Heart left ventricle (tissue), 16 donors: ENCODE results near the gene MEGF11. TPM values are rescaled to one million over a fixed set of nuclear protein-coding genes. Genes with fewer than 3 reads are reported as not detected.
A peak's percentile ranks its signal among the peaks of the same experiment; 100 is the strongest.

Source experiments
- ATAC-seq, 4 donors: fragments of 200-7000 bp; cut with Tn5 transposase; one replicate each; pipeline ENCODE4 v1.9.1; 2020 to 2022; ENCODE audit warnings: moderate library complexity in 4 of 4, mild to moderate bottlenecking in 3 of 4, moderate number of reproducible peaks in 1 of 4
- DNase-seq, 5 donors: peaks; one replicate each; pipeline ENCODE4 v3.0.0-alpha.2; 2020
- H3K27ac ChIP-seq, 12 donors: fragments of 200-600 bp; sonication (generic) in 4 of 12; one replicate each; pipeline versions ENCODE4 v1.5.0 to v1.8.0; 2016 to 2022; ENCODE audit warnings: mild to moderate bottlenecking in 2 of 12
- H3K27me3 ChIP-seq, 9 donors: fragments of 200-600 bp; sonication (generic) in 2 of 9; one replicate each; pipeline versions ENCODE4 v1.5.1 to v1.8.0; 2016 to 2022; ENCODE audit warnings: mild to moderate bottlenecking in 3 of 9
- H3K36me3 ChIP-seq, 9 donors: fragments of 200-600 bp; sonication (generic) in 2 of 9; one replicate each; pipeline versions ENCODE4 v1.5.0 to v1.8.0; 2018 to 2022; ENCODE audit warnings: mild to moderate bottlenecking in 2 of 9
- H3K4me1 ChIP-seq, 12 donors: fragments of 200-600 bp; sonication (generic) in 4 of 12; one replicate each; pipeline versions ENCODE4 v1.5.0 to v1.8.0; 2016 to 2022; ENCODE audit warnings: mild to moderate bottlenecking in 3 of 12
- H3K4me3 ChIP-seq, 12 donors: fragments of 200-600 bp; sonication (generic) in 4 of 12; one replicate each; pipeline versions ENCODE4 v1.5.0 to v1.8.0; 2017 to 2022; ENCODE audit warnings: mild to moderate bottlenecking in 9 of 12, moderate library complexity in 4 of 12
- H3K9me3 ChIP-seq, 12 donors: fragments of 200-600 bp; sonication (generic) in 4 of 12; one replicate each; pipeline versions ENCODE4 v1.5.0 to v1.8.0; 2016 to 2022; ENCODE audit warnings: mild to moderate bottlenecking in 1 of 12
- POLR2A ChIP-seq, 2 donors: fragments of 450-650 bp; IDR thresholded peaks; one replicate each; pipeline ENCODE4 v1.6.1; 2017; ENCODE audit warnings: antibody characterized with exemption in 2 of 2, mild to moderate bottlenecking in 2 of 2, moderate library complexity in 2 of 2
- WGBS, 4 donors: extraction: QIAGEN DNeasy Blood & Tissue Kit in 2 of 4; methylation state at CpG; one replicate each; pipeline versions ENCODE4 v1.1.5 to v1.1.7; 2013 to 2018; 5-methylcytosine and 5-hydroxymethylcytosine counted together
- intact Hi-C, 10 donors: fragments of 100-400 bp; cut with DNase I; formaldehyde crosslinking; loops; one replicate each; pipeline versions ENCODE4 v1.11.1 to v1.14.2; 2022
- polyA plus RNA-seq, 2 donors: library from polyadenylated mRNA; stranded (reverse); fragments of 200-250 nt; gene quantifications; one replicate each; pipeline ENCODE4 v1.2.3, GENCODE V29; 2013
- total RNA-seq, 9 donors: library from RNA; depleted of rRNA in 2 of 9; stranded (reverse); fragments of >200 nt in 2 of 9; fragmentation: NEBNext Ultra II Directional in 3 of 9; extraction: Animal tissue kit (Norgen Biotek cat#: 25700) in 3 of 9; gene quantifications; one replicate each; pipeline versions ENCODE4 v1.1.0 to v1.2.4, GENCODE V29; 2016 to 2023
- TF ChIP-seq, protein P1 (sequence below), 12 donors: fragments of 200-600 bp; sonication (generic) in 4 of 12; IDR thresholded peaks; one replicate each; pipeline versions ENCODE4 v1.5.0 to v1.8.0; 2018 to 2022; ENCODE audit warnings: antibody characterized with exemption in 12 of 12, mild to moderate bottlenecking in 5 of 12
- donor health status: ischemic (EF 13 %, LVEDD 7.1; RV severe dilation, severe dysfunction).
- donor health status: healthy with polysubstance abuse.
- donor health status: DM: no; HTN: yes; CAD: no.
- donor health status: DM: no; HTN: no; CAD: no.
- donor health status: ischemic (EF 25% LVEDD 6.9; RV normal size, moderate dysfunction).
- donor health status: ischemic (EF 25% LVEDD 5.7; RV mildly dilated, moderate dysfunction).
- donor health status: healthy.
- donor health status: DM: yes; HTN: yes; CAD: no.
- donor health status: ischemic (EF 35%, LVEDD 5.7; RV mildly dilated, moderate dysfunction).
- donor health status: nonischemic (EF 11% LVEDD 7.7; RV severe dilation, severe dysfunction).
- donor health status: DM: yes; HTN: yes; CAD: no.
- donor health status: PGD.
- donor health status: ischemic (EF 29% LVEDD 5.4; RV normal size, mild dysfunction).
- donor health status: nonischemic (EF 23%, LVEDD 6.1; RV moderate dilation, normal function).

The MEGF11 gene
- total and polyA plus RNA-seq, 11 donors = 0.07 TPM; not detected in 10

DNA sequence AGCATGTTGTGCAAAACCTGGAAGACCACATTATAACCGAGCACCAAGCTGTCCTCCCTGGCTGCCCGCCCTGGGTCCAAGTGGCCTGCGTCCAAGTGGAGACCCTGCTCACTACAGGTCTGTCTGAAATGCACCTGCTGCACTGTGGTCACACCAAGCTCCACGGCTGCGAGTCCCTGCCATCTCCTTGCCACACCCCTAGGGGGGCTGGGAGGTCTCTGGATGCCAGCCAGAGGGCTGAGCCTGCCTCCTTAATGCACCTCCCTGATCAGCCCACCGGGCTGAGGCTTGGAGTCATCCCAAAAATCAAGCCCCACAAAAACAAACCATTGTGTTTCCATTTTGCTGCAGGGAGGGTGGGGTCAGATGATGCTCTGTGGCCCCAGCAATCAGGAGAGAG is 187.1 kb downstream of the MEGF11 start:
- Histone ChIP-seq H3K4me3 (no peak overlapping the region), H3K36me3 (no peaks in the 10 kb centered on the region), H3K9me3 (peaks cover 0 to 6% (median 0%) of the 10 kb centered on the region in 12 donors), H3K27ac (no peak overlapping the region), H3K4me1 (peaks cover 0 to 7% (median 0%) of the 10 kb centered on the region in 12 donors), H3K27me3 (peaks cover 0 to 2% (median 0%) of the 10 kb centered on the region in 9 donors)
- DNase-seq (no peak), ATAC-seq (no peak)
- 50 to 71% (median 58%) methylated on average over 5 to 6 of the region's 6 CpGs for WGBS, 4 donors
- TF ChIP-seq, protein P1, sequence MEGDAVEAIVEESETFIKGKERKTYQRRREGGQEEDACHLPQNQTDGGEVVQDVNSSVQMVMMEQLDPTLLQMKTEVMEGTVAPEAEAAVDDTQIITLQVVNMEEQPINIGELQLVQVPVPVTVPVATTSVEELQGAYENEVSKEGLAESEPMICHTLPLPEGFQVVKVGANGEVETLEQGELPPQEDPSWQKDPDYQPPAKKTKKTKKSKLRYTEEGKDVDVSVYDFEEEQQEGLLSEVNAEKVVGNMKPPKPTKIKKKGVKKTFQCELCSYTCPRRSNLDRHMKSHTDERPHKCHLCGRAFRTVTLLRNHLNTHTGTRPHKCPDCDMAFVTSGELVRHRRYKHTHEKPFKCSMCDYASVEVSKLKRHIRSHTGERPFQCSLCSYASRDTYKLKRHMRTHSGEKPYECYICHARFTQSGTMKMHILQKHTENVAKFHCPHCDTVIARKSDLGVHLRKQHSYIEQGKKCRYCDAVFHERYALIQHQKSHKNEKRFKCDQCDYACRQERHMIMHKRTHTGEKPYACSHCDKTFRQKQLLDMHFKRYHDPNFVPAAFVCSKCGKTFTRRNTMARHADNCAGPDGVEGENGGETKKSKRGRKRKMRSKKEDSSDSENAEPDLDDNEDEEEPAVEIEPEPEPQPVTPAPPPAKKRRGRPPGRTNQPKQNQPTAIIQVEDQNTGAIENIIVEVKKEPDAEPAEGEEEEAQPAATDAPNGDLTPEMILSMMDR (IDR thresholded peaks at IDR 0.05) = no peak
- no peak for TF ChIP-seq POLR2A (IDR thresholded peaks at IDR 0.05)
- intact Hi-C loops = no loop called here

DNA sequence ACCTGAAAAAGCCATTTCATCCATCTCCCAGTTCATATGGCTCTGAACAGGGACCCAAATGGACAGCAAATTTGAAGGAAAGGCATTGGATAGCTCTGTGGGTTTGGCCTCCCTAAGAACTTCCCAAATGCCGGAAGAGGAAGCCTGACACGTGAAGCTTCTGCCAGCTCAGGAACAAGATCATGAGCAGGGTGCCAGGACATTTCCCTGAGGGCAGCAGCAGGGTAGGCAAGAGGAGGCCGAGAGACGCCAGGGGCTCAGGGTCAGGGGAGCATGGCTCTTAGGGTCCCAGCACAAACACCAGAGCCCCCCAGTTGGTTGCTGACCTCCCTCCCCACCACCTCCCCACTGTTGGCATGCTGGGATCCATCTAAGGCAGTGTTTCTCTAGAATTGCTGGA is 187.5 kb downstream of the MEGF11 start:
- intact Hi-C loops = no loop called here
- H3K27me3 ChIP-seq = peaks cover 0 to 2% (median 0%) of the 10 kb centered on the region in 9 donors
- H3K27ac ChIP-seq = no peak overlapping the region
- peaks cover 0 to 6% (median 0%) of the 10 kb centered on the region in 12 donors for H3K9me3 ChIP-seq
- no peak overlapping the region for H3K4me3 ChIP-seq
- TF ChIP-seq POLR2A (IDR thresholded peaks at IDR 0.05) = no peak
- TF ChIP-seq, protein P1 (IDR thresholded peaks at IDR 0.05) = no peak
- DNase-seq = no peak
- H3K4me1 ChIP-seq = peaks cover 0 to 7% (median 0%) of the 10 kb centered on the region in 12 donors
- WGBS, 4 donors = 15 to 44% (median 24%) methylated on average over 4 of the region's 4 CpGs
- H3K36me3 ChIP-seq = no peaks in the 10 kb centered on the region
- ATAC-seq = peak in 2 of 4 donors; percentile 47 to 56

DNA sequence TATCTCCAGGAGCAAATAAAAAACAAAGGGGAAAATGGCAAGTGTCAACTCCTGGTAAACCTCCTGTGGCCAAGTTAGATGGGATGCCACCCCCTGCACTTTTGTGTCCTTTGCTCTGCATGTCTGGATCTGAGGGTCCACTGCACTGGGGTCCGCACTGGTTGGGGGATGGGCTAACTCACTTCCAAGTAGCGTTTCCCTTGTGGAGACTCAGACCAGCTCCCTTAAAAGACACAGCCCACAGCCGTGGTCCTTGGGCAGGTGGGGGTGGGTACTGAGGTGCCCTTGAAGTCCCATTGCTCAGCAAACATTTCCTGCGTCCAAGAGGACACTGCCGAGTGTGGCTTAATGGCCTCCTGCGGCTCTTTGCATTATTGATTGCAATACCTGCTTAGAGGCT is 188.2 kb downstream of the MEGF11 start:
- Histone ChIP-seq H3K36me3 (no peaks in the 10 kb centered on the region), H3K4me3 (no peak overlapping the region), H3K27ac (no peak overlapping the region), H3K27me3 (peaks cover 0 to 5% (median 0%) of the 10 kb centered on the region in 9 donors), H3K9me3 (peaks cover 0 to 6% (median 0%) of the 10 kb centered on the region in 12 donors), H3K4me1 (peaks cover 0 to 7% (median 0%) of the 10 kb centered on the region in 12 donors)
- TF ChIP-seq, protein P1 (IDR thresholded peaks at IDR 0.05) = no peak
- TF ChIP-seq POLR2A (IDR thresholded peaks at IDR 0.05) = no peak
- intact Hi-C loops = no loop called here
- WGBS, 4 donors = 48 to 65% (median 54%) methylated on average over 6 of the region's 6 CpGs
- DNase-seq (no peak), ATAC-seq (no peak)

DNA sequence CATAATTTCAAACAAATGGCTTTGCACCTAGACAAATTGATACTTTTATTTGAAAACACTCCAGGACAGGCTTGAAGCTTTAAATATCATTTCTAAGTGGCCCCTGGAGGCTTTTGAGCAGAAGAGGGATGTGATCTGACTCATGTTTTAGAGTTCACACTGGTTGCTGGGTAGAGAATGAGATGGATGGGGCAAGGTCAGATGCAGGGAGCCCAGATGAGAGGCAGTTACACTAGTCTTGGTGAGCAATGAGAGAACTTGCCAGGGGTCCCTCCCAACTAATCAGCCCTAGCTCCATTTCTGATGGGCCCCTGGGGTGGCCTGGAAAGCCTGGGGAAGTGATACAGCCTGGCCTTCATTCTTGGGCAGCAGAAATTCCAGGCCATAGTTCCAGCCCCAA is 190.4 kb downstream of the MEGF11 start:
- no peaks in the 10 kb centered on the region for H3K36me3 ChIP-seq
- H3K27ac ChIP-seq = no peak overlapping the region
- no peak for TF ChIP-seq POLR2A (IDR thresholded peaks at IDR 0.05)
- TF ChIP-seq, protein P1 (IDR thresholded peaks at IDR 0.05) = no peak
- DNase-seq = no peak
- H3K9me3 ChIP-seq = peaks cover 0 to 6% (median 0%) of the 10 kb centered on the region in 12 donors
- peaks cover 0 to 10% (median 0%) of the 10 kb centered on the region in 9 donors for H3K27me3 ChIP-seq
- no peak for ATAC-seq
- intact Hi-C loops = no loop called here
- peaks cover 0 to 2% (median 0%) of the 10 kb centered on the region in 12 donors for H3K4me1 ChIP-seq
- H3K4me3 ChIP-seq = no peak overlapping the region
